Memory B cell (primary cell): ENCODE results near the gene LIFR.
"Not testable (repeated sequence)": the region's sequence is repeated elsewhere in the genome, so short reads cannot be mapped to it uniquely, and the experiment has no call there.

ENCODE experiments used
- ATAC-seq: fragments of 150-1000 bp; cut with Tn5 transposase; 2 replicates; pipeline ENCODE4 v1.10.0; 2021; ENCODE audit warnings: low read depth, mild to moderate bottlenecking, moderate library complexity
- DNase-seq, 2 donors: peaks; one replicate each; pipeline ENCODE4 v3.0.0; 2022; ENCODE audit warnings: low spot score in 2 of 2
- H3K27ac Mint-ChIP-seq: one replicate; pipeline ENCODE4 v1.8.0; 2022; ENCODE audit warnings: mild to moderate bottlenecking, moderate library complexity, mixed read lengths
- H3K27me3 Mint-ChIP-seq: one replicate; pipeline ENCODE4 v1.8.0; 2022; ENCODE audit warnings: mixed read lengths
- H3K36me3 Mint-ChIP-seq: one replicate; pipeline ENCODE4 v1.8.0; 2022; ENCODE audit warnings: mild to moderate bottlenecking, mixed read lengths
- H3K4me1 Mint-ChIP-seq: one replicate; pipeline ENCODE4 v1.8.0; 2022; ENCODE audit warnings: mixed read lengths
- H3K4me3 Mint-ChIP-seq: one replicate; pipeline ENCODE4 v1.8.0; 2022; ENCODE audit warnings: mild to moderate bottlenecking, moderate library complexity, mixed read lengths
- H3K9me3 Mint-ChIP-seq: one replicate; pipeline ENCODE4 v1.8.0; 2022; ENCODE audit warnings: mixed read lengths

LIFR gene

DNA sequence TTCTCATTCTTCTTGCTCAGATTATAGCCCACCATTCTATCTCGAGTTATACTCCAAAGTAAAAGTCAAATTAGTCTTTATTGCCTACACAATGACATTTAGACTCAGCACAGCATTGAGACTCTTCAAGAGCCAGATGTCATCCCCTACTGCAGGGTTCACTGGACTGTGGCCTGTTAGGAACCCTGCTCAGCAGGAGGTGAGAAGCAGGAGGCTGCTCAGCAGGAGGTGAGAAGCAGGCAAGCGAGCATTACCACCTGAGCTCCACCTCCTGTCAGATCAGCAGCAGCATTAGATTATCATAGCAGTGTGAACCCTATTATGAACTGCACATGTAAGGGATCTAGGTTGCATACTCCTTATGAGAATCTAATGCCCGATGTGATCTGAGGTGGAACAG lies 12.7 kb upstream of the LIFR start:
- ATAC-seq: no peak
- no peaks in the 10 kb centered on the region for H3K4me1 Mint-ChIP-seq
- H3K36me3 Mint-ChIP-seq: no peaks in the 10 kb centered on the region
- no peak overlapping the region for H3K4me3 Mint-ChIP-seq
- no peak overlapping the region for H3K27ac Mint-ChIP-seq
- DNase-seq: no peak
- no peaks in the 10 kb centered on the region for H3K9me3 Mint-ChIP-seq
- H3K27me3 Mint-ChIP-seq: peaks cover 4% of the 10 kb centered on the region

- H3K9me3 Mint-ChIP-seq, H3K36me3 Mint-ChIP-seq, H3K27ac Mint-ChIP-seq, H3K27me3 Mint-ChIP-seq, ATAC-seq, H3K4me1 Mint-ChIP-seq, DNase-seq, H3K4me3 Mint-ChIP-seq: not testable (repeated sequence)
Measured at GRCh38 chr5:38567306-38567705, 10.9 kb upstream of the LIFR start.

GRCh38 chr5:38563624-38564023 lies 7.2 kb upstream of the LIFR start:
- Mint-ChIP-seq H3K27me3 (peaks cover 4% of the 10 kb centered on the region), H3K36me3 (no peaks in the 10 kb centered on the region), H3K9me3 (peaks cover 3% of the 10 kb centered on the region), H3K27ac (no peak overlapping the region), H3K4me3 (no peak overlapping the region), H3K4me1 (no peaks in the 10 kb centered on the region)
- DNase-seq: no peak
- no peak for ATAC-seq

DNA sequence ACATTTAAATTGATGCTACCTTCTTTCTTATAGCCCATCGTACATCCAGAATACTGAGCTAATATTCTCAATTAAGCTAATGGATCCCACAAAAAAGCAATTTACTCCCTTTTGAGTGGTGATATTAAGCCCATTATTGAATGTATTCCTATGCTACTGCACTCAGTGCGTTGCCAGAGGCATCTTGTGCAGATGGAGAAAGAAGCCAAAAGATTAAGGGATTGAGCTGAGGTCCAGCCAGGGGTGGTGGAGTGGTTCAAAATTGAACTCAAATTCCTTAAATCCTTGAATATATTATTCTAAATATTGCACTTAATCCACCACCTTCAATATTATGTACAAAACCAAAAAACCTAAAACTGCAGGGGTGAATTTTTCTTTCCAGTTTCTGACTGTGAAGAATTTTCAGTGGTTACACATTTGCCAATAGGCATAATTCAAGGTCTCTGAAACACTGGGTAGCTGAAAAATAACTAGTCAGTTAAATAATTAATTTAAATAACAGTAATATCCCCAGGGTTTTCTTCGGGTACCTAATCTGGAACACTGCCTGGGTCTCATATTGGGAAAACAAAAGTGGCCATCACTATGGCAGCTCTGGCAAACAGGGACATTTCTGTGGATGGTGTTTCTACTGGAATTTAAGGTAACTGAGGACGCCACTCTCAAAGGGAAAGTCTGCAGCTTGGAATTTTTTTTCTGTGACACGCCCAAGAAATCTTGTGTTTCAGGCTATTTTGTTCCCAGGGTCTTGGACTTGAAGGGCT lies 6.2 kb upstream of the LIFR start:
- Mint-ChIP-seq H3K4me3 (no peak overlapping the region), H3K9me3 (peaks cover 3% of the 10 kb centered on the region), H3K4me1 (no peaks in the 10 kb centered on the region), H3K27ac (no peak overlapping the region), H3K36me3 (no peaks in the 10 kb centered on the region), H3K27me3 (peaks cover 8% of the 10 kb centered on the region)
- ATAC-seq (no peak), DNase-seq (no peak)

- Mint-ChIP-seq H3K27me3 (peaks cover 14% of the 10 kb centered on the region), H3K27ac (no peak overlapping the region)
Measured at GRCh38 chr5:38559428-38559827, 3.0 kb upstream of the LIFR start.

GRCh38 chr5:38557792-38558191 lies 1.3 kb upstream of the LIFR start:
- peaks cover 3% of the 10 kb centered on the region for H3K9me3 Mint-ChIP-seq
- DNase-seq: no peak
- peaks cover 21% of the 10 kb centered on the region for H3K27me3 Mint-ChIP-seq
- ATAC-seq: no peak
- peaks cover 5% of the 10 kb centered on the region for H3K4me1 Mint-ChIP-seq
- H3K36me3 Mint-ChIP-seq: no peaks in the 10 kb centered on the region
- H3K4me3 Mint-ChIP-seq: no peak overlapping the region
- H3K27ac Mint-ChIP-seq: no peak overlapping the region

More at GRCh38 chr5:38559428-38559827, 3.0 kb upstream of the LIFR start:
- H3K36me3 Mint-ChIP-seq: no peaks in the 10 kb centered on the region
- peaks cover 3% of the 10 kb centered on the region for H3K9me3 Mint-ChIP-seq
- no peak overlapping the region for H3K4me3 Mint-ChIP-seq
- no peak for ATAC-seq
- DNase-seq: no peak
- peaks cover 5% of the 10 kb centered on the region for H3K4me1 Mint-ChIP-seq

- DNase-seq: no peak
- peaks cover 22% of the 10 kb centered on the region for H3K27me3 Mint-ChIP-seq
- ATAC-seq: no peak
Measured at GRCh38 chr5:38557308-38557710, 863 bp upstream of the LIFR start.

DNA sequence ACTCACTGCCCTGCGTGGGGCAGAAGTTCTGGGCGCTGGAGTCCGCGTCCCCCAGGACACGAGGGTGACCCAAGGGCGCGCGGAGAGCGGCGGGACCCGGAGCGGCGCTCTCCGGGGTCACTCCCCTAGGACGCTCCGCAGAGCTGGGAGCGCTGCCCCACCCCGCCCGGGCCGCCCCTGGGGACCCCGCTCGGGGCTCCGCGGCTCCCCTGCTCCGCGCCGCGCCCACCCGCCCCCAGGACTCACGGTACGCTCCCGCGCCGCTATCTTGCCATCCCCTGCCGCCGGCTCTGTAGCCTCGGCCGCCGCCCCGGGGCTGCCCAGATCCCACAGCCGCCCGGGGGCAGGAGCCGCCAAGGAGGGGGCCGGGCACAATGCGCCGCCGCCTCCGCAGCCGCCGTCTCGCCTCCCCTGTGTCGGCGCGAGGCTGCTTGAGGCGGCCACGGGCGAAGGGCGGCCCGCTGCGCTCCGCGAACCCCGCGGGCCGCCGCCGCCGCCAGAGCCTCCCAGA lies 303 bp downstream of the LIFR start:
- Mint-ChIP-seq H3K36me3 (no peaks in the 10 kb centered on the region), H3K27ac (no peak overlapping the region), H3K4me1 (peaks cover 5% of the 10 kb centered on the region), H3K9me3 (no peaks in the 10 kb centered on the region), H3K4me3 (no peak overlapping the region), H3K27me3 (peaks cover 22% of the 10 kb centered on the region)
- ATAC-seq (peak; percentile 24), DNase-seq (peak in 1 of 2 donors; percentile 11)

More at GRCh38 chr5:38557308-38557710, 863 bp upstream of the LIFR start:
- Mint-ChIP-seq H3K9me3 (peaks cover 3% of the 10 kb centered on the region), H3K27ac (no peak overlapping the region), H3K4me3 (peak overlapping the region; percentile 72), H3K4me1 (peaks cover 5% of the 10 kb centered on the region), H3K36me3 (no peaks in the 10 kb centered on the region)

DNA sequence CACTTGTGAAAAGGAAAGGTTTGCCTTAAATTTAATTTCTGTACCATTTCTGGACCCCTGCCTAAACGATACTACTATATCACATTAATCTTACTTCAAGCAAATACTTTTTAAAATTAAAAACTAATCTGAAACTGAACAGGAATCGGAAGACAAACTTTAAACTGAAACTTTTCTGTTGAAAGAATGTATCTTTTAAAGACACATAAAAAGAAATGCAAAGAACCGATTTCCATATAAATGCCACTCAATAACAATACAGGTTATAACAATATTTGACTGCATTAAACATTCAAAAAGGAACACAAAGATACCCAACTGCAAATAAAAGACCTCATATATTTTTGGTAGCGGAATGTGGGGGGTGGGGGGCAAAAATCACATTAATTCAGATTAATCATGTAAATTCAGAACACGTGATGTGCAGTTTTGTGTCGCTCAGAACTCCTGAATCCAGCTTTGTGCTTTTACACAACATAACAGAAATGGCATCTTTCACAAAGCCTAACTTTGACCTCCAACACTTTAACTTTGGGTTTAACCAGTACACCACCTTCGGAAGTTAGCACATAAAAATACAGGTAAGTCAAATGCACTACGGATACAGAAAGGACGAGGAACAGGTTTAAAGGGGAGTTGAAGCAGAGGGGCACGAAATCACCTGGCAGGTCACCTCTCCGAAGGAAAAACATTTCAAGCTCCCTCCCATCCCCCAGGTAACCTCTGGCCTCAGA lies 925 bp downstream of the LIFR start:
- DNase-seq (no peak), ATAC-seq (no peak)
- no peak overlapping the region for H3K27ac Mint-ChIP-seq
- peaks cover 22% of the 10 kb centered on the region for H3K27me3 Mint-ChIP-seq
- peak overlapping the region; percentile 78 for H3K4me3 Mint-ChIP-seq
- H3K4me1 Mint-ChIP-seq: peaks cover 5% of the 10 kb centered on the region
- no peaks in the 10 kb centered on the region for H3K36me3 Mint-ChIP-seq
- no peaks in the 10 kb centered on the region for H3K9me3 Mint-ChIP-seq

- DNase-seq (no peak), ATAC-seq (no peak)
- Mint-ChIP-seq H3K36me3 (no peaks in the 10 kb centered on the region), H3K27me3 (peaks cover 22% of the 10 kb centered on the region), H3K27ac (no peak overlapping the region), H3K9me3 (no peaks in the 10 kb centered on the region), H3K4me1 (peaks cover 5% of the 10 kb centered on the region), H3K4me3 (no peak overlapping the region)
Measured at GRCh38 chr5:38554861-38555260, 1.6 kb downstream of the LIFR start.

GRCh38 chr5:38554403-38554802 lies 2.0 kb downstream of the LIFR start:
- Mint-ChIP-seq H3K9me3 (no peaks in the 10 kb centered on the region), H3K4me1 (peaks cover 5% of the 10 kb centered on the region), H3K27me3 (peaks cover 22% of the 10 kb centered on the region), H3K36me3 (no peaks in the 10 kb centered on the region), H3K27ac (no peak overlapping the region), H3K4me3 (no peak overlapping the region)
- ATAC-seq: no peak
- no peak for DNase-seq

GRCh38 chr5:38553001-38553521 lies 3.4 kb downstream of the LIFR start:
- no peaks in the 10 kb centered on the region for H3K36me3 Mint-ChIP-seq
- no peak overlapping the region for H3K27ac Mint-ChIP-seq
- H3K9me3 Mint-ChIP-seq: no peaks in the 10 kb centered on the region
- H3K4me1 Mint-ChIP-seq: peaks cover 5% of the 10 kb centered on the region
- peaks cover 20% of the 10 kb centered on the region for H3K27me3 Mint-ChIP-seq
- DNase-seq (no peak), ATAC-seq (no peak)
- no peak overlapping the region for H3K4me3 Mint-ChIP-seq

GRCh38 chr5:38551030-38552017 lies 5.1 kb downstream of the LIFR start:
- H3K27me3 Mint-ChIP-seq: peaks cover 20% of the 10 kb centered on the region

More at GRCh38 chr5:38551030-38552017, 5.1 kb downstream of the LIFR start:
- H3K27ac Mint-ChIP-seq: no peak overlapping the region
- no peaks in the 10 kb centered on the region for H3K36me3 Mint-ChIP-seq
- H3K4me1 Mint-ChIP-seq: peaks cover 2% of the 10 kb centered on the region
- DNase-seq: no peak
- H3K9me3 Mint-ChIP-seq: no peaks in the 10 kb centered on the region
- ATAC-seq: no peak
- H3K4me3 Mint-ChIP-seq: no peak overlapping the region
